ENCODE measurements around the gene DOK7.

GRCh38 chr4:3446631-3447320 lies 16.3 kb upstream of the DOK7 start:
- TF ChIP-seq, protein P1, sequence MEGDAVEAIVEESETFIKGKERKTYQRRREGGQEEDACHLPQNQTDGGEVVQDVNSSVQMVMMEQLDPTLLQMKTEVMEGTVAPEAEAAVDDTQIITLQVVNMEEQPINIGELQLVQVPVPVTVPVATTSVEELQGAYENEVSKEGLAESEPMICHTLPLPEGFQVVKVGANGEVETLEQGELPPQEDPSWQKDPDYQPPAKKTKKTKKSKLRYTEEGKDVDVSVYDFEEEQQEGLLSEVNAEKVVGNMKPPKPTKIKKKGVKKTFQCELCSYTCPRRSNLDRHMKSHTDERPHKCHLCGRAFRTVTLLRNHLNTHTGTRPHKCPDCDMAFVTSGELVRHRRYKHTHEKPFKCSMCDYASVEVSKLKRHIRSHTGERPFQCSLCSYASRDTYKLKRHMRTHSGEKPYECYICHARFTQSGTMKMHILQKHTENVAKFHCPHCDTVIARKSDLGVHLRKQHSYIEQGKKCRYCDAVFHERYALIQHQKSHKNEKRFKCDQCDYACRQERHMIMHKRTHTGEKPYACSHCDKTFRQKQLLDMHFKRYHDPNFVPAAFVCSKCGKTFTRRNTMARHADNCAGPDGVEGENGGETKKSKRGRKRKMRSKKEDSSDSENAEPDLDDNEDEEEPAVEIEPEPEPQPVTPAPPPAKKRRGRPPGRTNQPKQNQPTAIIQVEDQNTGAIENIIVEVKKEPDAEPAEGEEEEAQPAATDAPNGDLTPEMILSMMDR (conservative IDR thresholded peaks at IDR 0.05) = no peak
- TF ChIP-seq ZFX (IDR thresholded peaks at IDR 0.05) = no peak

Measured in C4-2B (cell line).